ENCODE measurements around the gene PIP5K1C.
"Not testable (repeated sequence)": the region's sequence is repeated elsewhere in the genome, so short reads cannot be mapped to it uniquely, and the experiment has no call there.

PIP5K1C gene

GRCh38 chr19:3655402-3656072, 44.7 kb downstream of the PIP5K1C start:
- no peaks in the 10 kb centered on the region for H3K27me3 ChIP-seq (ENCODE audit: control insufficient read depth, insufficient read depth, low read length)
- no peak overlapping the region for H3K27ac ChIP-seq (ENCODE audit: low read depth, low read length)
- peaks cover 59% of the 10 kb centered on the region for H3K36me3 ChIP-seq (ENCODE audit: control insufficient read depth, insufficient read depth, low read length)
- no peaks in the 10 kb centered on the region for H3K4me1 ChIP-seq (ENCODE audit: control insufficient read depth, insufficient read depth, low read length)
- no peaks in the 10 kb centered on the region for H3K9me3 ChIP-seq (ENCODE audit: control insufficient read depth, insufficient read depth, low read length)
- no peak overlapping the region for H3K9ac ChIP-seq (ENCODE audit: low read depth, low read length)
- no peak overlapping the region for H3K4me3 ChIP-seq (ENCODE audit: low read depth, low read length)

- no peak overlapping the region for H3K4me3 ChIP-seq (ENCODE audit: low read depth, low read length)
- no peak overlapping the region for H3K9ac ChIP-seq (ENCODE audit: low read depth, low read length)
- no peaks in the 10 kb centered on the region for H3K27me3 ChIP-seq (ENCODE audit: control insufficient read depth, insufficient read depth, low read length)
- H3K27ac ChIP-seq (ENCODE audit: low read depth, low read length) = no peak overlapping the region
- H3K9me3 ChIP-seq (ENCODE audit: control insufficient read depth, insufficient read depth, low read length) = no peaks in the 10 kb centered on the region
- H3K36me3 ChIP-seq (ENCODE audit: control insufficient read depth, insufficient read depth, low read length) = peaks cover 56% of the 10 kb centered on the region
- H3K4me1 ChIP-seq (ENCODE audit: control insufficient read depth, insufficient read depth, low read length) = no peaks in the 10 kb centered on the region
Observed at GRCh38 chr19:3653865-3654513, 46.3 kb downstream of the PIP5K1C start.

GRCh38 chr19:3653081-3653795, 47.0 kb downstream of the PIP5K1C start:
- no peak overlapping the region for H3K9ac ChIP-seq (ENCODE audit: low read depth, low read length)
- H3K4me3 ChIP-seq (ENCODE audit: low read depth, low read length) = no peak overlapping the region
- no peak overlapping the region for H3K27ac ChIP-seq (ENCODE audit: low read depth, low read length)
- no peaks in the 10 kb centered on the region for H3K9me3 ChIP-seq (ENCODE audit: control insufficient read depth, insufficient read depth, low read length)
- no peaks in the 10 kb centered on the region for H3K4me1 ChIP-seq (ENCODE audit: control insufficient read depth, insufficient read depth, low read length)
- H3K27me3 ChIP-seq (ENCODE audit: control insufficient read depth, insufficient read depth, low read length) = no peaks in the 10 kb centered on the region
- peaks cover 48% of the 10 kb centered on the region for H3K36me3 ChIP-seq (ENCODE audit: control insufficient read depth, insufficient read depth, low read length)

- no peaks in the 10 kb centered on the region for H3K27me3 ChIP-seq (ENCODE audit: control insufficient read depth, insufficient read depth, low read length)
- no peak overlapping the region for H3K27ac ChIP-seq (ENCODE audit: low read depth, low read length)
- H3K9ac ChIP-seq (ENCODE audit: low read depth, low read length) = no peak overlapping the region
- H3K36me3 ChIP-seq (ENCODE audit: control insufficient read depth, insufficient read depth, low read length) = peaks cover 40% of the 10 kb centered on the region
- no peaks in the 10 kb centered on the region for H3K9me3 ChIP-seq (ENCODE audit: control insufficient read depth, insufficient read depth, low read length)
- H3K4me1 ChIP-seq (ENCODE audit: control insufficient read depth, insufficient read depth, low read length) = no peaks in the 10 kb centered on the region
- no peak overlapping the region for H3K4me3 ChIP-seq (ENCODE audit: low read depth, low read length)
Observed at GRCh38 chr19:3652422-3652821, 47.8 kb downstream of the PIP5K1C start.

GRCh38 chr19:3651684-3652083, 48.6 kb downstream of the PIP5K1C start:
- H3K9ac ChIP-seq (ENCODE audit: low read depth, low read length) = no peak overlapping the region
- no peaks in the 10 kb centered on the region for H3K4me1 ChIP-seq (ENCODE audit: control insufficient read depth, insufficient read depth, low read length)
- H3K36me3 ChIP-seq (ENCODE audit: control insufficient read depth, insufficient read depth, low read length) = peaks cover 34% of the 10 kb centered on the region
- H3K27me3 ChIP-seq (ENCODE audit: control insufficient read depth, insufficient read depth, low read length) = no peaks in the 10 kb centered on the region
- no peaks in the 10 kb centered on the region for H3K9me3 ChIP-seq (ENCODE audit: control insufficient read depth, insufficient read depth, low read length)
- no peak overlapping the region for H3K27ac ChIP-seq (ENCODE audit: low read depth, low read length)
- H3K4me3 ChIP-seq (ENCODE audit: low read depth, low read length) = no peak overlapping the region

GRCh38 chr19:3649888-3650287, 50.4 kb downstream of the PIP5K1C start:
- no peaks in the 10 kb centered on the region for H3K27me3 ChIP-seq (ENCODE audit: control insufficient read depth, insufficient read depth, low read length)
- H3K4me1 ChIP-seq (ENCODE audit: control insufficient read depth, insufficient read depth, low read length) = no peaks in the 10 kb centered on the region
- H3K9me3 ChIP-seq (ENCODE audit: control insufficient read depth, insufficient read depth, low read length) = no peaks in the 10 kb centered on the region
- peaks cover 34% of the 10 kb centered on the region for H3K36me3 ChIP-seq (ENCODE audit: control insufficient read depth, insufficient read depth, low read length)
- no peak overlapping the region for H3K27ac ChIP-seq (ENCODE audit: low read depth, low read length)
- no peak overlapping the region for H3K9ac ChIP-seq (ENCODE audit: low read depth, low read length)
- H3K4me3 ChIP-seq (ENCODE audit: low read depth, low read length) = no peak overlapping the region

- no peak overlapping the region for H3K4me3 ChIP-seq (ENCODE audit: low read depth, low read length)
- no peaks in the 10 kb centered on the region for H3K27me3 ChIP-seq (ENCODE audit: control insufficient read depth, insufficient read depth, low read length)
- H3K4me1 ChIP-seq (ENCODE audit: control insufficient read depth, insufficient read depth, low read length) = no peaks in the 10 kb centered on the region
- H3K27ac ChIP-seq (ENCODE audit: low read depth, low read length) = no peak overlapping the region
- no peak overlapping the region for H3K9ac ChIP-seq (ENCODE audit: low read depth, low read length)
- H3K9me3 ChIP-seq (ENCODE audit: control insufficient read depth, insufficient read depth, low read length) = no peaks in the 10 kb centered on the region
- H3K36me3 ChIP-seq (ENCODE audit: control insufficient read depth, insufficient read depth, low read length) = peaks cover 39% of the 10 kb centered on the region
Observed at GRCh38 chr19:3648037-3648905, 52.0 kb downstream of the PIP5K1C start.

GRCh38 chr19:3647102-3647501, 53.2 kb downstream of the PIP5K1C start:
- not testable (repeated sequence) for H3K4me3 ChIP-seq (ENCODE audit: low read depth, low read length); H3K27ac ChIP-seq (ENCODE audit: low read depth, low read length); H3K9me3 ChIP-seq (ENCODE audit: control insufficient read depth, insufficient read depth, low read length); H3K4me1 ChIP-seq (ENCODE audit: control insufficient read depth, insufficient read depth, low read length); H3K9ac ChIP-seq (ENCODE audit: low read depth, low read length); H3K27me3 ChIP-seq (ENCODE audit: control insufficient read depth, insufficient read depth, low read length)
- peaks cover 32% of the 10 kb centered on the region for H3K36me3 ChIP-seq (ENCODE audit: control insufficient read depth, insufficient read depth, low read length)

GRCh38 chr19:3646336-3647092, 53.8 kb downstream of the PIP5K1C start:
- Histone ChIP-seq H3K36me3 (ENCODE audit: control insufficient read depth, insufficient read depth, low read length) (peaks cover 33% of the 10 kb centered on the region), H3K27me3 (ENCODE audit: control insufficient read depth, insufficient read depth, low read length) (no peaks in the 10 kb centered on the region), H3K27ac (ENCODE audit: low read depth, low read length) (no peak overlapping the region)

GRCh38 chr19:3645726-3646125, 54.5 kb downstream of the PIP5K1C start:
- H3K4me1 ChIP-seq (ENCODE audit: control insufficient read depth, insufficient read depth, low read length) = no peaks in the 10 kb centered on the region
- peaks cover 32% of the 10 kb centered on the region for H3K36me3 ChIP-seq (ENCODE audit: control insufficient read depth, insufficient read depth, low read length)
- H3K27ac ChIP-seq (ENCODE audit: low read depth, low read length) = no peak overlapping the region

More at GRCh38 chr19:3646336-3647092, 53.8 kb downstream of the PIP5K1C start:
- H3K4me3 ChIP-seq (ENCODE audit: low read depth, low read length) = no peak overlapping the region
- H3K4me1 ChIP-seq (ENCODE audit: control insufficient read depth, insufficient read depth, low read length) = no peaks in the 10 kb centered on the region
- no peaks in the 10 kb centered on the region for H3K9me3 ChIP-seq (ENCODE audit: control insufficient read depth, insufficient read depth, low read length)
- no peak overlapping the region for H3K9ac ChIP-seq (ENCODE audit: low read depth, low read length)

More at GRCh38 chr19:3645726-3646125, 54.5 kb downstream of the PIP5K1C start:
- Histone ChIP-seq H3K9me3 (ENCODE audit: control insufficient read depth, insufficient read depth, low read length) (no peaks in the 10 kb centered on the region), H3K9ac (ENCODE audit: low read depth, low read length) (no peak overlapping the region), H3K27me3 (ENCODE audit: control insufficient read depth, insufficient read depth, low read length) (no peaks in the 10 kb centered on the region), H3K4me3 (ENCODE audit: low read depth, low read length) (no peak overlapping the region)
